OCI-LY7 (cell line): Measurements from ENCODE around the gene SYTL3.

Experiments
- CTCF ChIP-seq: fragments of 200-600 bp; sonication (generic); conservative IDR thresholded peaks from 2 replicates; pipeline ENCODE4 v1.5.1; 2014; ENCODE audit warnings: mild to moderate bottlenecking, antibody characterized with exemption, low read length, moderate library complexity, mixed read lengths
- EZH2phosphoT487 ChIP-seq: fragments of 200-600 bp; sonication (generic); IDR thresholded peaks from 2 replicates; pipeline ENCODE4 v1.6.1; 2018; ENCODE audit warnings: low read depth, borderline replicate concordance, mild to moderate bottlenecking, mixed run types, antibody characterized with exemption, low read length, moderate library complexity, mixed read lengths

DNA sequence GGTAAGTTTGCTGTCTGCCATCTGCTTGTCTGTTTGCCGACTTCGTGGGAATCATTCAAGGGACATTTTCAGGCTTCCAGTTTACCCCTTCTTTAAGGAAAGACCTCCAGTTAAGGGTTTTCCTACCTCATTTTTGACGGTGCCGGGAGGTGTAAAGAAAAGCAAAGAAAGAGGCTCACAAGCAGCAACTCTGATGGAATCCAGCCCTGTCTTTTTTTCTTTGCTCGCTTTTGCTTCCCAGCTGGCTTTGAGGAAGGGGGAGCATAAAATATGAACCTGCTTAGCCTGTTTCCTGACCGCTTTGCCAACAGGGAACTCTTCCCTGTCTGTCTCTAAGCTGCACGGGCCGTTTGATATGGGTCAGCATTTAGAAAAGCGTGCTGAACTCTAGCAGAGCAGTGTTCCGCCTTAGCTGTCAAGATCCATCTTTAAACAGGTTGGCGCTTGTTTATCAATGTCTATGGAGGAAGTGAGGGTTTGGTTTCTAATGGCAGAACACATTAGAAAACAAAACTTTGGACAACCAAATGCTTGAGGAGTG, 13.8 kb downstream of the SYTL3 start:
- TF ChIP-seq EZH2phosphoT487 (no peak), CTCF (no peak)
